Erythroblast (primary cell): ENCODE results near the gene CDH9.

Experiments
- GATA1 ChIP-seq: IDR thresholded peaks from 2 replicates; pipeline ENCODE4 v1.6.1; 2011; ENCODE audit warnings: low read depth, mild to moderate bottlenecking, control low read depth, low read length, moderate library complexity
- POLR2A ChIP-seq: IDR thresholded peaks from 2 replicates; pipeline ENCODE4 v1.6.1; 2011; ENCODE audit warnings: mild to moderate bottlenecking, low read length

- TF ChIP-seq POLR2A (no peak), GATA1 (no peak)
These were observed 79.1 kb downstream of the CDH9 start for GRCh38 chr5:26959290-26959689.
